Mammary epithelial cell (primary cell): Measurements from ENCODE around the gene RAB37.

Experiments
- EZH2 ChIP-seq: IDR thresholded peaks from 2 replicates; pipeline ENCODE4 v1.6.1; 2012; ENCODE audit warnings: low read length, inconsistent platforms, borderline replicate concordance
- TF ChIP-seq, protein P1 (sequence below), 2 donors: IDR thresholded peaks in 1 of 2; conservative IDR thresholded peaks in 1 of 2; 2 replicates each; pipeline ENCODE4 v1.5.1; 2011 to 2012; ENCODE audit warnings: inconsistent platforms in 2 of 2, low read length in 2 of 2, mild to moderate bottlenecking in 2 of 2, control low read depth in 1 of 2, low read depth in 1 of 2; ENCODE audit not compliant: insufficient read depth in 1 of 2; ENCODE audit errors: extremely low read depth in 1 of 2

DNA sequence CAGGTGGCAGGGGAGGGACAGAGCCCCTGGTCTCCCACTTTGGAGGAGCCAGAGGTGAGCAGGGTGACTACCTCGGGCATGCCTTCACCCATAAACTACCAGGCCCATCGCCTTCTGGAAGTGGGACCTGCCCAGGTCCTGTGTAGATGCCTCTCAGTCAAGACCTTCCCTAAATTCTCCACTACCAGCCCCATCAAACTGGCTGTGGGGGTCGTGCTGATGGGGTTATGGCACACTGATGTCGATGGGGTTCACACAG lies 5.8 kb upstream of the RAB37 start:
- no peak for TF ChIP-seq EZH2
- TF ChIP-seq, protein P1, sequence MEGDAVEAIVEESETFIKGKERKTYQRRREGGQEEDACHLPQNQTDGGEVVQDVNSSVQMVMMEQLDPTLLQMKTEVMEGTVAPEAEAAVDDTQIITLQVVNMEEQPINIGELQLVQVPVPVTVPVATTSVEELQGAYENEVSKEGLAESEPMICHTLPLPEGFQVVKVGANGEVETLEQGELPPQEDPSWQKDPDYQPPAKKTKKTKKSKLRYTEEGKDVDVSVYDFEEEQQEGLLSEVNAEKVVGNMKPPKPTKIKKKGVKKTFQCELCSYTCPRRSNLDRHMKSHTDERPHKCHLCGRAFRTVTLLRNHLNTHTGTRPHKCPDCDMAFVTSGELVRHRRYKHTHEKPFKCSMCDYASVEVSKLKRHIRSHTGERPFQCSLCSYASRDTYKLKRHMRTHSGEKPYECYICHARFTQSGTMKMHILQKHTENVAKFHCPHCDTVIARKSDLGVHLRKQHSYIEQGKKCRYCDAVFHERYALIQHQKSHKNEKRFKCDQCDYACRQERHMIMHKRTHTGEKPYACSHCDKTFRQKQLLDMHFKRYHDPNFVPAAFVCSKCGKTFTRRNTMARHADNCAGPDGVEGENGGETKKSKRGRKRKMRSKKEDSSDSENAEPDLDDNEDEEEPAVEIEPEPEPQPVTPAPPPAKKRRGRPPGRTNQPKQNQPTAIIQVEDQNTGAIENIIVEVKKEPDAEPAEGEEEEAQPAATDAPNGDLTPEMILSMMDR (conservative IDR thresholded peaks at IDR 0.05 in 1 of 2, IDR thresholded peaks at IDR 0.05 in 1 of 2; ENCODE audit: extremely low read depth in 1 of 2, insufficient read depth in 1 of 2, low read depth in 1 of 2, low read length in 2 of 2): no peak
